ENCODE measurements around the gene NYAP1. TPM values are rescaled to one million over a fixed set of nuclear protein-coding genes. Genes with fewer than 3 reads are reported as not detected.

The NYAP1 gene
- total and polyA plus RNA-seq, 2 experiments from 2014 or later, result 0.68 to 1.6 TPM

DNA sequence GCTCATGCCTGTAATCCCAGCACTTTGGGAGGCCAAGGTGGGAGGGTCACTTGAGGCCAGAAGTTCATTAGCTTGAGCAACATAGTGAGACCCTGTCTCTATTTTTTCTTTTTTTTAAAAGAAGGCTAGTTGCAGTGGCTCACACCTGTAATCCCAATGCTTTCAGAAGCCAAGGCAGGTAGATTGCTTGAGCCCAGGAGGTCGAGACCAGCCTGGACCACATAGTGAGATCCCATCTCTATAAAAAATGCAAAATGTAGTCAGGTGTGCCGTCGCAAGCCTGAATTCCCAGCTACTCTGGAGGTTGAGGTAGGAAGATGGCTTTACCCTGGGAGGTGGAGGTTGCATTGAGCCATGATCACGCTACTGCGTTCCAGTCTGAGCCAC, 7.5 kb downstream of the NYAP1 start:
- Histone ChIP-seq H3K79me2 (no peaks in the 10 kb centered on the region), H3K4me3 (no peak overlapping the region), H3K4me1 (ENCODE audit: insufficient read depth) (peaks cover 5% of the 10 kb centered on the region), H3K9me2 (replicated peaks; ENCODE audit: insufficient read depth) (no peaks in the 10 kb centered on the region), H4K20me1 (ENCODE audit: insufficient read depth, poor library complexity, severe bottlenecking) (no peaks in the 10 kb centered on the region), H3K27ac (no peak overlapping the region), H3K4me2 (no peak overlapping the region), H2AFZ (no peak overlapping the region), H3K9me3 (ENCODE audit: low read depth) (no peaks in the 10 kb centered on the region), H3K27me3 (no peaks in the 10 kb centered on the region), H3K36me3 (replicated peaks; ENCODE audit: insufficient read depth, low read depth) (no peaks in the 10 kb centered on the region)
- no peak for TF ChIP-seq EZH2 (IDR thresholded peaks at IDR 0.05; ENCODE audit: borderline replicate concordance)
- TF ChIP-seq EZH2phosphoT487 (IDR thresholded peaks at IDR 0.05; ENCODE audit: low read depth, severe bottlenecking, unreplicated experiment), result no peak
- TF ChIP-seq, protein P1, sequence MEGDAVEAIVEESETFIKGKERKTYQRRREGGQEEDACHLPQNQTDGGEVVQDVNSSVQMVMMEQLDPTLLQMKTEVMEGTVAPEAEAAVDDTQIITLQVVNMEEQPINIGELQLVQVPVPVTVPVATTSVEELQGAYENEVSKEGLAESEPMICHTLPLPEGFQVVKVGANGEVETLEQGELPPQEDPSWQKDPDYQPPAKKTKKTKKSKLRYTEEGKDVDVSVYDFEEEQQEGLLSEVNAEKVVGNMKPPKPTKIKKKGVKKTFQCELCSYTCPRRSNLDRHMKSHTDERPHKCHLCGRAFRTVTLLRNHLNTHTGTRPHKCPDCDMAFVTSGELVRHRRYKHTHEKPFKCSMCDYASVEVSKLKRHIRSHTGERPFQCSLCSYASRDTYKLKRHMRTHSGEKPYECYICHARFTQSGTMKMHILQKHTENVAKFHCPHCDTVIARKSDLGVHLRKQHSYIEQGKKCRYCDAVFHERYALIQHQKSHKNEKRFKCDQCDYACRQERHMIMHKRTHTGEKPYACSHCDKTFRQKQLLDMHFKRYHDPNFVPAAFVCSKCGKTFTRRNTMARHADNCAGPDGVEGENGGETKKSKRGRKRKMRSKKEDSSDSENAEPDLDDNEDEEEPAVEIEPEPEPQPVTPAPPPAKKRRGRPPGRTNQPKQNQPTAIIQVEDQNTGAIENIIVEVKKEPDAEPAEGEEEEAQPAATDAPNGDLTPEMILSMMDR (IDR thresholded peaks at IDR 0.05; ENCODE audit: poor library complexity), result no peak
- DNase-seq (ENCODE audit: low spot score), result no peak
- 96% methylated on average over 5 of the region's 5 CpGs for WGBS (ENCODE audit: low lambda C conversion rate, missing lambda C conversion rate)

DNA sequence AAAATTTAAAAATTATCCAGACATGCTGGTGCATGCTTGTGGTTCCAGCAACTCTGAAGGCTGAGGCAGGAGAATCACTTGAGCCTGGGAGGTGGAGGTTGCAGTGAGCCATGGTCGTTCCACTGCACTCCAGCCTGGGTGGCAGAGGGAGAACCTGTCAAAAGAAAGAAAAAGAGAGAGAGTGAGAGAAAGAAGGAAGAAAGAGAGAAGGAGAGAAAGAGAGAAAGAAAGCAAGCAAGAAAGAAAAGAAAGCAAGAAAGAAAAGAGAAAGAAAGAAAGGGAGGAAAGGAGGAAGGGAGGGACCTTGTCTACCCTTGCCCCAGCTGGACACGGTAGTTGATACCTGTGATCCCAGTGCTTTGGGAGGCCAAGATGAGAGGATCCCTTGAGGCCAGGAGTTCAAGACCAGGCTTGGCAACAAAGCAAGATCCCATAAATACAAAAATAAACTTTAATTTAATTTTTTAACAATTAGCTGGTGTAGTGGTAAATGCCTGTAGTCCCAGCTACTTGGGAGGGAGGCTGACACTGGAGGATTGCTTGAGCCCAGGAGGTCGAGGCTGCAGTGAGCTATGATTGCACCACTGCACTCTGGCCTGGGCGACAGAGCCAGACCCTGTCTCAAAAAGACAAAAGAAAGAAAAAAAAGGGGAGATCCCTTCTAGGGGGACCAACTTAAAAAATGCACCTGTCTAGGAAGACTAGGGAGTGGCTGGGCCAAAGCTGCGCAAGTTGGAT, 9.2 kb downstream of the NYAP1 start:
- Histone ChIP-seq H3K4me2 (peak overlapping the region; percentile 72), H3K9me3 (ENCODE audit: low read depth) (no peaks in the 10 kb centered on the region), H3K4me1 (ENCODE audit: insufficient read depth) (peaks cover 5% of the 10 kb centered on the region), H4K20me1 (ENCODE audit: insufficient read depth, poor library complexity, severe bottlenecking) (no peaks in the 10 kb centered on the region), H3K4me3 (no peak overlapping the region), H2AFZ (no peak overlapping the region), H3K27ac (no peak overlapping the region), H3K27me3 (no peaks in the 10 kb centered on the region), H3K36me3 (replicated peaks; ENCODE audit: insufficient read depth, low read depth) (no peaks in the 10 kb centered on the region), H3K9me2 (replicated peaks; ENCODE audit: insufficient read depth) (no peaks in the 10 kb centered on the region), H3K79me2 (no peaks in the 10 kb centered on the region)
- DNase-seq (ENCODE audit: low spot score), result no peak
- TF ChIP-seq EZH2phosphoT487 (IDR thresholded peaks at IDR 0.05; ENCODE audit: low read depth, severe bottlenecking, unreplicated experiment) (no peak), EZH2 (IDR thresholded peaks at IDR 0.05; ENCODE audit: borderline replicate concordance) (no peak)
- TF ChIP-seq, protein P1 (IDR thresholded peaks at IDR 0.05; ENCODE audit: poor library complexity), result no peak
- WGBS (ENCODE audit: low lambda C conversion rate, missing lambda C conversion rate), result 98% methylated on average over 5 of the region's 5 CpGs

DNA sequence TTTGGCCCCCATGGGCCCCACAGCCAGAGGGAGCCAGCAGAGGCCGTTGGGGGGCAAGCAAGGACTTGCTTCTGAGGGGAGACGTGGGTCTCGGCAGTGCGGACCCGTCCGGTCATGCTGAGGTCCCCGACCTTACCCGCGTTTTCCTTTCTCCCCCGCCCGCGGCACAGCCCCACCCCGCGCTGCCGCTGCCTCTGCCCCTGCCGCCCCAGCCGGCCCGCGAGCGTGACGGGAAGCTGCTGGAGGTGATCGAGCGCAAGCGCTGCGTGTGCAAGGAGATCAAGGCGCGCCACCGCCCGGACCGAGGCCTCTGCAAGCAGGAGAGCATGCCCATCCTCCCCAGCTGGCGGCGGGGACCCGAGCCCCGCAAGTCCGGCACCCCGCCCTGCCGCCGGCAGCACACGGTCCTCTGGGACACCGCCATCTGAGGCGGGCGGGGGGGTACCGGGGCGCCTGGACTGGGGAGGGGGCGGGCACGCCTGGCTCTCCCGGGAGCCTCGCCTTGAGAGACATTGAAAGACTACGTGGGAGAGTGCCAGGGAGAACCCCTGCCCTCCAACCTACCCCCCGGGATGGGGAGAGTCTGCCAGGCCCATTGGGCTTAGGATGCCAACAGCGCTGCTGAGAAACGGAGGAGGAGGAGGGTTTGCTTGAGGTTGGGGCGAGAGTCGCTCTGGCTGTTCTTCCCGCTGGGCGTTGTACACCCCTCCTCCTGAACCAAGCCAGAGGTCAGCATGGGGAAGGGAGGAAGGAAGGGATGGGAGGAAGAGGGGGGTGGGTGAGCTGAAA, 9.9 kb downstream of the NYAP1 start:
- no peak overlapping the region for H3K27ac ChIP-seq
- H3K9me2 ChIP-seq (replicated peaks; ENCODE audit: insufficient read depth), result no peaks in the 10 kb centered on the region
- no peak overlapping the region for H2AFZ ChIP-seq
- WGBS (ENCODE audit: low lambda C conversion rate, missing lambda C conversion rate), result 26% methylated on average over 40 of the region's 56 CpGs
- no peaks in the 10 kb centered on the region for H3K9me3 ChIP-seq (ENCODE audit: low read depth)
- H3K27me3 ChIP-seq, result no peaks in the 10 kb centered on the region
- H3K36me3 ChIP-seq (replicated peaks; ENCODE audit: insufficient read depth, low read depth), result no peaks in the 10 kb centered on the region
- peak overlapping the region; percentile 72 for H3K4me2 ChIP-seq
- TF ChIP-seq, protein P1 (IDR thresholded peaks at IDR 0.05; ENCODE audit: poor library complexity), result peak; percentile 10
- no peak for TF ChIP-seq EZH2 (IDR thresholded peaks at IDR 0.05; ENCODE audit: borderline replicate concordance)
- H3K4me3 ChIP-seq, result no peak overlapping the region
- H3K4me1 ChIP-seq (ENCODE audit: insufficient read depth), result peaks cover 5% of the 10 kb centered on the region
- no peaks in the 10 kb centered on the region for H4K20me1 ChIP-seq (ENCODE audit: insufficient read depth, poor library complexity, severe bottlenecking)
- peak; percentile 64 for DNase-seq (ENCODE audit: low spot score)
- H3K79me2 ChIP-seq, result no peaks in the 10 kb centered on the region
